Stomach (tissue), 4 donors: Measurements from ENCODE around the gene CACNA2D3.

ENCODE experiments used
- POLR2A ChIP-seq, 4 donors: fragments of 450-650 bp; IDR thresholded peaks; one replicate each; pipeline ENCODE4 v1.6.1; 2016; ENCODE audit warnings: antibody characterized with exemption in 4 of 4, control low read depth in 2 of 4, mild to moderate bottlenecking in 1 of 4, moderate library complexity in 1 of 4
- POLR2AphosphoS5 ChIP-seq, 3 donors: sonication (generic); formaldehyde crosslinking; IDR thresholded peaks; one replicate each; pipeline ENCODE4 v1.6.1; 2016; ENCODE audit warnings: antibody characterized with exemption in 3 of 3

DNA sequence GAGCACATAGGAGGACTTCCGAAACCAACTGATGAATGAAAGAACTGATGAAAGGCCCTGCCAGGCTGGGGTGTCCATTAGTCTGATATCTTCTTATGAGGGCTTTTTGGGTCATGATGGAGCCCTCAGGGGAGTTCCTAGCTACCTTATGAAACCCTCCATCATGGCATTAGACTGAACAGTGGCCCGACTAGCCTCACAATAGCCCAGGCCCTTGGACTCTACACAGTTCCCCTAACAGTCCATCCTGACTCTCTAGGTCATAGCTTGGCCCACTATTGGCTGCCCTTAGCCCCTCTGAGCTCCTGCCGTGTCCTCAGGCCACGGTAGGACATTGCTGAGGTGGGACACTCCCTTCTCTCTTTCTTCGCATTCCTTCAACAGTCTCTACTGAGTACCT, 365.9 kb downstream of the CACNA2D3 start:
- TF ChIP-seq POLR2A (IDR thresholded peaks at IDR 0.05) (no peak), POLR2AphosphoS5 (IDR thresholded peaks at IDR 0.05) (no peak)
